ENCODE measurements around the gene SHMT2. TPM values are rescaled to one million over a fixed set of nuclear protein-coding genes. Genes with fewer than 3 reads are reported as not detected.

The SHMT2 gene
- total RNA-seq, 1 experiment from 2014 or later, result 280 TPM

- ATAC-seq (no peak), DNase-seq (ENCODE audit: low read depth, low spot score) (no peak)
- no peak within 1 kb of the TSS for H3K4me3 ChIP-seq (replicated peaks in 1 of 2; ENCODE audit: low read depth in 1 of 2, low read length in 2 of 2)
- H3K4me2 ChIP-seq (ENCODE audit: low read length), result no peak within 1 kb of the TSS
- no peak within 1 kb of the TSS for H3K9ac ChIP-seq (ENCODE audit: low read length)
- no peaks in the 10 kb centered on the region for H3K27me3 ChIP-seq (ENCODE audit: insufficient read depth, low read length)
- no peak within 1 kb of the TSS for H2AFZ ChIP-seq (ENCODE audit: low read depth, low read length, poor library complexity, severe bottlenecking)
- no peak within 1 kb of the TSS for H3K27ac ChIP-seq (ENCODE audit: low read depth, low read length)
- TF ChIP-seq ZBTB33 (IDR thresholded peaks at IDR 0.05; ENCODE audit: extremely low read depth, insufficient replicate concordance, low read length), result no peak
- TF ChIP-seq, protein P1, sequence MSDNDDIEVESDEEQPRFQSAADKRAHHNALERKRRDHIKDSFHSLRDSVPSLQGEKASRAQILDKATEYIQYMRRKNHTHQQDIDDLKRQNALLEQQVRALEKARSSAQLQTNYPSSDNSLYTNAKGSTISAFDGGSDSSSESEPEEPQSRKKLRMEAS (IDR thresholded peaks at IDR 0.05), result no peak
- no peak for TF ChIP-seq EZH2phosphoT487 (IDR thresholded peaks at IDR 0.05; ENCODE audit: borderline replicate concordance)
- no peak for TF ChIP-seq EZH2 (IDR thresholded peaks at IDR 0.05)
- TF ChIP-seq TCF7L2 (IDR thresholded peaks at IDR 0.05; ENCODE audit: borderline replicate concordance, extremely low read depth, insufficient read depth, insufficient read length), result no peak
- TF ChIP-seq SP1 (IDR thresholded peaks at IDR 0.05; ENCODE audit: low read depth), result no peak
- no TSS peak for BruUV-seq (replicated peaks)
- peaks cover 3% of the 10 kb centered on the region in 2 experiments; a peak in 3 of 4 replicates for H3K4me1 ChIP-seq (ENCODE audit: control insufficient read depth in 1 of 2, insufficient read depth in 2 of 2, low read length in 2 of 2)
- H3K36me3 ChIP-seq (ENCODE audit: control insufficient read depth in 1 of 2, insufficient read depth in 2 of 2, low read length in 2 of 2), result no peaks in the 10 kb centered on the region
- ChIA-PET POLR2A (no interaction called here), CTCF (interaction anchor here (1.8 to 2.8 kb wide), 2 partner anchors 8 to 14 kb away, joined by 7 to 15 read pairs; no protein-coding TSS in a partner anchor), RAD21 (ENCODE audit: low non-redundant PET in 1 of 2, low total read pairs in 2 of 2, uncharacterized antibody in 2 of 2, unreplicated experiment in 2 of 2) (interaction anchor here in 1 of 2 experiments (0.5 kb wide), 1 partner anchor 54 kb away, joined by 5 read pairs; no protein-coding TSS in a partner anchor)
- intact Hi-C loops (cut with micrococcal nuclease), result no loop called here
- no peaks in the 10 kb centered on the region for H4K20me1 ChIP-seq (ENCODE audit: insufficient read depth)
- no peaks in the 10 kb centered on the region for H3K9me3 ChIP-seq (ENCODE audit: control insufficient read depth in 1 of 2, insufficient read depth in 1 of 2, low read depth in 1 of 2, low read length in 2 of 2)
- H3K9me2 ChIP-seq (ENCODE audit: insufficient read depth), result no peaks in the 10 kb centered on the region
- H3K79me2 ChIP-seq (ENCODE audit: insufficient read depth, low read length), result no peaks in the 10 kb centered on the region
Measured at GRCh38 chr12:57250956-57251355, 21.4 kb downstream of the SHMT2 start, which contains the start of gene STAC3. TSS of gene STAC3 (minus strand) at chr12:57251187. CDS start at chr12:57249636, 1,551 bp downstream.
